GM12874 (cell line): ENCODE results near the gene NRXN3.

Experiments
- CTCF ChIP-seq: IDR thresholded peaks from 2 replicates; pipeline ENCODE4 v1.5.1; 2011; ENCODE audit warnings: low read depth, mild to moderate bottlenecking, control low read depth, low read length, moderate library complexity; ENCODE audit not compliant: insufficient read depth

Gene NRXN3

GRCh38 chr14:79728331-79728730, 1558.2 kb downstream of the NRXN3 start:
- TF ChIP-seq CTCF: no peak

- TF ChIP-seq CTCF: no peak
Measured at GRCh38 chr14:79729731-79730130, 1559.6 kb downstream of the NRXN3 start.

- TF ChIP-seq CTCF: no peak
Measured at GRCh38 chr14:79730196-79730595, 1560.0 kb downstream of the NRXN3 start.

GRCh38 chr14:79730953-79731352, 1560.8 kb downstream of the NRXN3 start:
- no peak for TF ChIP-seq CTCF

- TF ChIP-seq CTCF: no peak
Measured at GRCh38 chr14:79732911-79733655, 1562.9 kb downstream of the NRXN3 start.

GRCh38 chr14:79734151-79734550, 1564.0 kb downstream of the NRXN3 start:
- TF ChIP-seq CTCF: no peak

GRCh38 chr14:79734656-79735055, 1564.5 kb downstream of the NRXN3 start:
- no peak for TF ChIP-seq CTCF
